Fibroblast of villous mesenchyme (primary cell): Measurements from ENCODE around the gene LBX2. TPM values are rescaled to one million over a fixed set of nuclear protein-coding genes. Genes with fewer than 3 reads are reported as not detected.
A peak's percentile ranks its signal among the peaks of the same experiment; 100 is the strongest.

Experiments used
- DNase-seq: peaks from one replicate; pipeline ENCODE4 v3.0.0-alpha.2; 2010; ENCODE audit warnings: low read depth
- H3K4me3 ChIP-seq: 2 replicates; pipeline ENCODE4 v1.5.1; 2011; ENCODE audit warnings: low read depth, mild to moderate bottlenecking, low read length
- total RNA-seq: library from RNA; depleted of rRNA; stranded (reverse); fragments of >200 nt; gene quantifications from 2 replicates; pipeline ENCODE4 v1.2.3, GENCODE V29; 2012
- TF ChIP-seq, protein P1 (sequence below): IDR thresholded peaks from 2 replicates; pipeline ENCODE4 v1.5.1; 2012; ENCODE audit warnings: low read depth, mild to moderate bottlenecking, low read length; ENCODE audit not compliant: insufficient read depth

Gene LBX2
- total RNA-seq, 1 donor, result 1.3 TPM

DNA sequence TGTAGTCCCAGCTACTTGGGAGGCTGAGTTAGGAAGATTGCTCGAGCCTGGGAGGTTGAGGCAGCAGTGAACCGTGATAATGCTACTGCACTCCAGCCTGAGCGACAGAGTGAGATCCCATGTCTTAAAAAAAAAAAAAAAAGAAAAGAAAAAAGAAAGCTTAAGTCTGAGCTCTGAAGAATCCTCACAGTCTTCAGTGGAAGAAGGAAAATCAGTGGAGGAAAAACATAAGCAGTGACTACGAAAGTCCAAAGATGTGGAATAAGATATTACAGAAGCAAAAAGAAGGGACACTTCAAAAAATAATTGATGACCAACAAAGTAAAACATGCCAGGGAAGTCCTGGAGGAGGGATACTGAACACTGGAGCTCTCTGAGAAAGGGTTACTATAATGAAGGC, 10.9 kb upstream of the LBX2 start:
- H3K4me3 ChIP-seq, result no peak overlapping the region
- DNase-seq, result no peak
- TF ChIP-seq, protein P1, sequence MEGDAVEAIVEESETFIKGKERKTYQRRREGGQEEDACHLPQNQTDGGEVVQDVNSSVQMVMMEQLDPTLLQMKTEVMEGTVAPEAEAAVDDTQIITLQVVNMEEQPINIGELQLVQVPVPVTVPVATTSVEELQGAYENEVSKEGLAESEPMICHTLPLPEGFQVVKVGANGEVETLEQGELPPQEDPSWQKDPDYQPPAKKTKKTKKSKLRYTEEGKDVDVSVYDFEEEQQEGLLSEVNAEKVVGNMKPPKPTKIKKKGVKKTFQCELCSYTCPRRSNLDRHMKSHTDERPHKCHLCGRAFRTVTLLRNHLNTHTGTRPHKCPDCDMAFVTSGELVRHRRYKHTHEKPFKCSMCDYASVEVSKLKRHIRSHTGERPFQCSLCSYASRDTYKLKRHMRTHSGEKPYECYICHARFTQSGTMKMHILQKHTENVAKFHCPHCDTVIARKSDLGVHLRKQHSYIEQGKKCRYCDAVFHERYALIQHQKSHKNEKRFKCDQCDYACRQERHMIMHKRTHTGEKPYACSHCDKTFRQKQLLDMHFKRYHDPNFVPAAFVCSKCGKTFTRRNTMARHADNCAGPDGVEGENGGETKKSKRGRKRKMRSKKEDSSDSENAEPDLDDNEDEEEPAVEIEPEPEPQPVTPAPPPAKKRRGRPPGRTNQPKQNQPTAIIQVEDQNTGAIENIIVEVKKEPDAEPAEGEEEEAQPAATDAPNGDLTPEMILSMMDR, result no peak

DNA sequence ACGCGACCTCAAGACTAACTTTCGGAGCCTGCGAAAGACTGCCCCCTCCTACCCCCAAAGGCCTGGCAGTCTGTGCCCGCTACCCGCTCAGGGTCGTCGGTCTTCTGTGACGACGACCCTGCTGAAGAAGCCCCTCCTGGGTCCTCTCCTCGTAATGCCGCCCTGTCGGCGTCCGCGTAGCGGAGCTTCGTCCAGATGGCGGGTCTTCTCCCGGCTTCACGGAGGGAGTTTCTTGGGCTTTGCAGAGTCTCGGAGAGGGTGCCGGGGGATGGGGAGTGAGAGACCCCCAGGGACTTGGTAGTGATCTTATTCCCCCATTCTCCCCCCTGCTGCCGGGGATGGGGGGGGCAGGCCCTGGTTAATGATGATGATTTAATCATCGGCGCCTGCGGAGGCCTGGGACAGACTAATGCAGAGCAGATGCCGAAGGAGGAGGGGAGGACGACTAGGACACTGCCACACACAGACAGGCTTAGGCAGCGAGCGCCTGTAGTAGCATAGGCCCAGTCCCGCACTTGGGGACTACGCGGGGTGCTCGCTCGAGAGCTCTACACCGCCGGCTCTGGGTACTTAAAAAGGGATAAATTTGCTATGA, 8.6 kb upstream of the LBX2 start:
- H3K4me3 ChIP-seq, result peak overlapping the region; percentile 98
- TF ChIP-seq, protein P1, result no peak
- peak; percentile 42 for DNase-seq

DNA sequence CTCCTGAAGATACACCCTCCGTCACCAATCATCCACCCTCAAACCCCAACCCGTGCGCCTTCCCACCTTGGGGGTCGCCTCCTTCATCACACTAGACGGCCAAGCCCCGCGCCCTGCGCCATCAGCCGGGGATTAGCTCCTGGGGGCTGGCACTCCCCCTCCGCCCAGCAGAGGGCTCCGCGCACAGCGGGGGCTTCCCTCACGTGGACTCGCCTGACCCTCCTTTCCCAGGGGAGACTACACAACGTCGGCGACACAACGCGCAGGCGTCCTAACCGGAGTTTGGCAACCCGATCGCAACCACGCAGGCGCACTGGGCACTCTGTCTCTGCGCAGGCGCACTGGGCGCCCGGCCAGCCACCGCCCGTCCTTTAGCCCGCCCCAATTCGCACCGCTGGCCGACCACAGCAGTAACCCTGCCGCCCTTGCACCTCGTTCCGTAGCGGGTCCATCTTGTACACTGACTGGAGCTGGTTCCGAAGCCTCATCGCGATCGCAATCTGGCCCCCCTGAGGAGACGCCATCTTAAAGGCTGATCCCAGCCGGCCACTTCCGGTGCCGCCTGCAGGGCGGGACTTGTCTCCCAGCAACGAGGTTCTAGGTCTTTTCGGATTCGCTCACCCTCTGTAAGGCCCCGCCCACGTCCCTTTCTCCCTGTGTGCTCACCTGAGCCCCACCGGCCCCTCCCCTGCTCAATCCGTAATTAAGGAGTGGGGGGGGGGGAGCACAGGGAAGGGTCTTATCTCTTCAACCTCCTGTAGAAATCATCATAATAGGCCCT, 7.9 kb upstream of the LBX2 start, which contains the start of gene PCGF1:
TSS of gene PCGF1 (minus strand) at position 551 of the 781 bp plus-strand sequence. CDS start at position 524, 27 bp downstream.
- peak within 1 kb of the TSS; percentile 98 for H3K4me3 ChIP-seq
- peak; percentile 98 for DNase-seq
- TF ChIP-seq, protein P1, result peak; percentile 53

DNA sequence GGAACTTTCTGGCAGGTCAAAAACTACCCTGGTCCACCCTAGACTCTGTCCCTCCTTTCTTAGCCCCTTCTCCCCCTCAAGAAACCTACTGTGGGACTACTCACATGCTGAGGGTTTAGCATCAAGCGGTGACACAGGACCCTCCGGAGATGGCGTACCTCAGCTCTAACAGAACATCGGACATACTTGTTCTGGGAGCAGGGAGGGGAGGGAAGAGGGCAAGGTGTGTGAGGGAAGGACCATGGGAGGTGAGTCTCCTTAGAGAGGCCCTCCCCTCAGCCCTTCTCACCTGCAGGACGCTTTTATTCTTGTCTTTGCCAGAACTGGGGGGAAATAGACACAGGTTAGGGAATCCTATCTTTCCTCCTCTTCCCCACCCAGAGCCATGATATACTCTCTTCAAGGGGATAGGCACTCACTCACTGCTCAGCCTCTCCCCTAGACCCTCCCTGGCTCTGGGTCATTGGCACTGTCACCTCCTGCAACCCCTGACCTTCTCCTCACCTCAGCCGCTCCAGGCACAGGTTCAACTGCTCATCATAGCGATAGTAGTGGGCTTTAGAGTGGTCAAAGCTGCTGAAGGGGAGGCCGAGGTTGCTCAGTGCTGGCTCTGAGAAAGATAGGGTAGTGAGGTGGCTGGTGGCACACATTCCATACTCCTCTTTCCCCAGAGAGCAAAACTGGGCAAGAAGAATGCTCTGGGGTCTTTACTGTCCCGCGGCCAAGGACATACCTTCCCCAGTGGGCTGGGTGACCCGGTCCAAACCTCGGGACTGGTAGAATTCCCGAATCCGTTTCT, 6.2 kb upstream of the LBX2 start:
- DNase-seq, result no peak
- TF ChIP-seq, protein P1, result no peak
- H3K4me3 ChIP-seq, result peak overlapping the region; percentile 40

DNA sequence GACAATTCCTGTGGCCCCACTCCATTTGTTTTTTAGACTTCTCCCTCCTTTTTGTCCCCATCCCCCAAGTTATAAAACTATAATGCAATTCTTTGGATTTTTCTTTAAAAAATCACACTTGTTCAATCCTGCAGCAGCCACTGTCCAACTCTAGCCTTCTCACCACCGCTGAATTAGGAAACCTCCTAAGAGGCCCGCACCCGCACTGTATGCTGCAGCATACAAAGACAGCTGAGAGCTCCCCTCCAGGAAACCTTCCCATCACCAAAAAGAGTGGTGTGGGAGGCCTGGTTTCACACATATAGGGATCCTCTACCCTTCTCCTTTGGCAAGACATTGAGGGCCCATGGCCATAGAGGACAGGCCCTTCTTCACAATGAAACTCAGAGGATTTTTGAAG, 5.2 kb upstream of the LBX2 start:
- peak overlapping the region; percentile 71 for H3K4me3 ChIP-seq
- TF ChIP-seq, protein P1, result no peak
- DNase-seq, result no peak

DNA sequence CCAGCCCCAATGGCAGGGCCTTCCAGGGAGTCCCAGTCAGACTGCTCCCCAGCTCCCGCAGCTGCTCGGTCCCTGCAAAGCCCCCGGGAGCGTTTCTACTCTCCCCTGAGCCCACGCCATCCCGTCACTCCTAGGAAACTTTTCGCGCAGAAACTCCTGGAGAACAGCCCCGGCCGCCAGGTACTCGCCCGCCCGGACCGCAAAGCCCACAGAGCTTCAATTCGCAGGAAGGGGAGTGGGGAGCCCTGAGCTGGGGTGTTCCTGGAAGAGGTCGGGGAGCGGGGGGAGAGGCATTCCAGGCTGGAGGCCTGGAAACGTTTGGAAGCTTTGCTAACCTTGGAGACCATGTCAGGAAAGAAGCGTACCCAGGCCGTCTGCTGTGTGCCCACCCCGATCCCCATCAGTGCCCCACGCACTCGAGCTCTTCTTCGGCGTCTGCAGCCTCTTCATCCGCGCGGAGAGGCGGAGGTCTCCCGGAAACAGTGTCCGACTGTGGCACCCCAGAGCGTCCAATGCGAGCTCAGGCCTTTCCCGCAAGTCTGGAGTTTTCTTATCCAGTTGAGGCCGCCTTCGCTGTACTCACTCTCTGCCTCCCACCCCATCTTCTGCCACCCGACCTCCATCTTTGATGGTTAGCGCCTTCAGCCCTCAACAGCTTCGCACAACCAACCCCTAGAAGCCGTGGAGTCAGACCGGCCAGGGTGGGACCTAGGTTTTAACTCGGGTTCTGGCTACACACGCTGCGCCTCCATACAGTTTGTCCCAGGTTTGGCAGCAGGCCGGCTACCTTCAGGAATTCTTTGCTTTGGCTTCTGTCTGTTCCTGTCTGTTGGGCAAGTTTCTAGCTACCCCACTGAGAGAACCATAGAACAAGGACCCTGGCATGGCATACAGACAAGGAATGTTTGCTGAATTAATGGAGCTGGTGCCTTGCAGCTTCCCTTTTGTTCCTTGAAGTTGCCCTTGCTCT, 4.4 kb upstream of the LBX2 start:
- no peak for DNase-seq
- TF ChIP-seq, protein P1, result no peak
- peak overlapping the region; percentile 71 for H3K4me3 ChIP-seq
